HG02678 (cell line): ENCODE measurements around the gene PSMD11.
"Not testable (repeated sequence)": the region's sequence is repeated elsewhere in the genome, so short reads cannot be mapped to it uniquely, and the experiment has no call there.

Experiments used
- ATAC-seq: cut with Tn5 transposase; IDR thresholded peaks from one replicate; pipeline ENCODE4 v1.9.1; 2021; ENCODE audit warnings: mild to moderate bottlenecking, moderate library complexity; ENCODE audit not compliant: unreplicated experiment

PSMD11 gene

DNA sequence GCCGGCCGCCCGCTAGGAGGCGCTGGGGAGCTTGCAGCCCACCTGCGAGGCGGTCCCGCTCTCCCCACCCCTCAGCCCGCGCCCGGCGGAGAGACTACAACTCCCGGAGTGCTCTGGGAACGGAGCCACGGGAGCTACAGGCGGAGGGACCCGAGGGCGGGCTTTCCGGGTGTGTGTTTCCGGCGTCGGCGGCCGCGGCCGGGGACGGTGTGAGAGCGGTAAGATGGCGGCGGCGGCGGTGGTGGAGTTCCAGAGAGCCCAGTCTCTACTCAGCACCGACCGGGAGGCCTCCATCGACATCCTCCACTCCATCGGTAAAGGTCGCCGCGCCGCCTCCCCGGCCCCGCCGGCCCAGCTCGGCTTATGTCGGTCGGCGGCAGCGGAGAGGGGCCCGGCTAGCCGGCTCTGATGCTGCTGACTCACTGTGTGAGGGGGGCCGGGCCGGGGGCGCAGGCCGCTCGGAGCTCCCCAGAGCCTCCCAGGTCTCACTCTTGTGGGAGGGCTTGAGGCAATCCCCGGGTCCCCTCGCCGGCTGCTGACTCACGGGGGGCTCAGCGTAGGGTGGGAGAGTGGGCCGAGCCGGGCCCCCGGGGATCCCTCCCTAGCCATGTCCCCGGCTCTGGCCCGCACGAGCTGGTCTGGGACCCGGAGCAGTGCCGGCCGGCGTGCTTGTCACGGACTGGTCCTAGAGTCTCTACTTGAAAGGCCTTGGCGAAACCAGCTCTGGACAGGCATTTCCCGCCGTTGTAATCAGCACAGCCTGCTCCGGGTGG is at the start of gene PSMD11:
Gene PSMD11, plus strand, starts transcription at position 210 of the 773 bp plus-strand sequence. Its CDS starts 14 bp downstream, at position 224.
- peak; percentile 95 for ATAC-seq

DNA sequence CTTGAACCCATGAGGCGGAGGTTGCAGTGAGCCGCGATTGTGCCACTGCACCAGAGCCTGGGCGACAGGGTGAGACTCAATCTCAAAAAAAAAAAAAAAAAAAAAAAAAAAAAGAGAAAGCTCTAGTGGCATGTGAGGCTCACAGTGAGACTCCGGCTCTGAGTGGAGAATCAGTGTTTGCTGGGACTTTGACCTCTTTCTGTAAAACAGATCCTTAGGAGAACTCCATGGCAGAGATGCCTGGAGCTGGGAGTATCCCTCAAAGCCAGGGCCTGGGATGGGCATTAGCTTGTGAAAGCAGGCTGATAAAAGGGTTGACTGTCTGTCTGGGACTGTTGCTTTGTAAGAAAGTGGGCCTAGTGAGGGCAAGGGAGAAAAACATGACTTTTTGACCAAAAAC is 48.0 kb upstream of the PSMD11 start:
- ATAC-seq = no peak

- no peak for ATAC-seq
These were observed 45.4 kb upstream of the PSMD11 start for GRCh38 chr17:32398946-32399345.

DNA sequence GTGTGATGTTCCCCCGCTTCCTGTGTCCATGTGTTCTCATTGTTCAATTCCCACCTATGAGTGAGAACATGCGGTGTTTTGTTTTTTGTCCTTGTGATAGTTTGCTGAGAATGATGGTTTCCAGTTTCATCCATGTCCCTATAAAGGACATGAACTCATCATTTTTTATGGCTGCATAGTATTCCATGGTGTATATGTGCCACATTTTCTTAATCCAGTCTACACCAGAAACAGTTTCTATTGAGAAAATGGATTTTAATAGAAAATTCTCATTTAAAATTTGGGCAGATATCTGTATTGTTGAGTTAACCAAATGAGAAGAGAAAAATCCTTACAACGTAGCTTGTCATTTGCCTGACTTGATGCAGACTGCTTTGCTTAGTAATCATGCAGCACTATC is 34.2 kb upstream of the PSMD11 start:
- ATAC-seq = not testable (repeated sequence)

DNA sequence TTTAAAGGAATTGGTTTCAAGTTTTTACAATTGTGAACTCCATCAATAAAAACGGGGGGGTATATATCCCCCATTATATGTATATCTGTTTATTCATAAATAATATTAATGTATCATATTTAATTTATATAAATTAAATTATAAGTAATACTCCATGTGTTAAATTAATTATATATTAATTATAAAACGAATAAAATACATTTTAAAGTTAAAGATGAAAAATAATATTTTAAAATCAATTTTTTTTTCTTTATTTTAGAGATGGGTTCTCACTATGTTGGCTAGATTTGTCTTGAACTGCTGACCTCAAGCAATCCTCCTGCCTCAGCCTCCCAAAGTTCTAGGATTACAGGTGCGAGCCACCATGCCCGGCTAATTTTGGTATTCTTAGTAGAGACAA is 17.4 kb upstream of the PSMD11 start:
- ATAC-seq = no peak

DNA sequence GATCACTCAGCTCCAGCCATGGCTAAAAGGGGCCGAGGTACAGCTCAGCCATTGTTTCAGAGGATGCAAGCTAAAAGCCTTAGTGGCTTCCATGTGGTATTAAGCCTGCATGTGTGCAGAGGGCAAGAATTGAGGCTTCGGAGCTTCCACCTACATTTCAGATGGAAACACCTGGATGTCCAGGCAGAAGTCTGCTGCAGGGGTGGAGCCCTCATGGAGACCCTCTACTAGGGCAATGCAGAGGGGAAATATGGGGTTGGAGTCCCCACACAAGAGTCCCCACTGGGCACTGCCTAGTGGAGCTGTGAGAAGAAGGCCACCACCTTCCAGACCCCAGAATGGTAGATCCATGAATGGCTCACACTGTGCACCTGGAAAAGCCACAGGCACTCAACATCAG is 14.7 kb upstream of the PSMD11 start:
- no peak for ATAC-seq

DNA sequence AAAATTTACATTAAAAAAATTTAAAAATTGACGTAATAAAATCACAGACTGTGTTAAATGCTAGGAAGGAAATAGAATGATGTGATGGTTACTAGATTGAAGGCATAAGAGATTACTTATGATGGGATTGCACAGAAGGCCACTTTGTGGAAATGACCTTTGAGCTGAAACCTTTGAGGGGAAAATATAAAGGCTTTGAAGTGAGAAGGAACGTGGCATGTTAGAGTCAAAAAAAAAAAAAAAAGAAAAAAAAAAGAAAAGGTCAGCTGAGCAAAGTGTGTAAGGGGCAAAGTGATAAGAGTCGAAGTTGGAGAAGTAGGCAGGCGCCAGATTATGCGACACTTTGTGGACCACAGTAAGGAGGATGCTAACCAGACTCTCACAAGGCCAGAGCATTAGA is 3.6 kb upstream of the PSMD11 start:
- no peak for ATAC-seq

DNA sequence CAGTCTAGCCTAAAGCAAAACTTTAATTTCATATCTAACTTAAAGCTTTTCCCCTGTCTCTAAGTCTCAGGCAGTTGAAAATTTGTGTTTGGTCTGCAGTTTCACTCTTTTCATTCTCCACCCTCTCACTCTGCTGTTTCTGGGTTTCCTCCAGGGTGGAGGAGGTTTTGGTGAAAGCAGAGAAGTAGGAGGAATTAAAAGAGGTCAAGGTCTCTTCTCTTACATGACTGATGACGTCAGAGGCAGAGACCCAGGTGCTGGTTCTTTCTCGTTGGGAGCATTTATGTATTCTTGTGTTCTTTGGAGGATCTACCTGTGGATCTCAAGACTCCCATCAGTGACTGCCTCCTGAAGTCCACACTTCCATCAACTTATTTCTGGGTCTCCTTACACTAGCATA is 2.4 kb upstream of the PSMD11 start:
- ATAC-seq = no peak

DNA sequence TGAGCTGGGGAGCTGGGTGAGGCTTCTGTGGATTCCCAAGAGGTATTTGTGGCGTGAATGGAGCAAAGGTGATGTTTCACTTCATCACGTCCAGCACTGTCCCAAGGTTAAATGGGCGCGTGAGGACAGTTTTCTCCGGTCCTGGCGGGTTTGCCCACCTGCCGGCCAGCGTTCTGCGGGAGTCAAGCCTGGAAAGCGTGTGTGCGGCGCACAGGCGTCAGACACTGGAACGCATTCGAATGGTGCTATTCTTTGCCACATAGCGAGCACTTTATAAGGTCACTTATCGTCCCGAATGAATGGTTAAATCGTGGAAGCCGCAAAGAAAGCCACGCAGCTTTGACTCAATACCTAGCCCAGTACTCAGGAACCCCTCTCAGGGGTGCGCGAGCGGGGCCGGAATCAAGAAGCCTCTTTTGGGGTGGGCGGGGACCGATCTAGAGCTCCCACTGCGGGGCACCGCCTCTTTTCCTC is 446 bp upstream of the PSMD11 start:
- no peak for ATAC-seq

DNA sequence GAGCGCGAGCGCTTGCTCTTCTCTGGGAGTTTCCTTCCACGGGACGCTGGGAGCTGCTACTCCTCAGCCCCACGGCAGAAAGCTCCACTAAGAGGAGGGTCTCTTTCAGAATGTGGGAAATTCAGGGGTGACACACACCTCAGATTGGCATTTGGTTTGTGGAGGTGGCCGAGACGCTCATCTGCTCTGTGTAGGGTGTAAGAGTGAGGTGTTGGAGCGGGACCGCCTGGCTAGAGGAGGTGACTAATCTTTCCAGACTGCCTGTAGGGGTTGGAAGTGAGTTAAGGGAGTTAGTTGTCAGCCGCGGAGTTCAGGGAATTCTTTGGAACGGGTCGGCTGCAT is 735 bp downstream of the PSMD11 start:
- peak; percentile 13 for ATAC-seq

- no peak for ATAC-seq
These were observed 1.2 kb downstream of the PSMD11 start for GRCh38 chr17:32445497-32445896.

GRCh38 chr17:32445971-32446370 is 1.7 kb downstream of the PSMD11 start:
- ATAC-seq = no peak

GRCh38 chr17:32446949-32447348 is 2.6 kb downstream of the PSMD11 start:
- no peak for ATAC-seq

DNA sequence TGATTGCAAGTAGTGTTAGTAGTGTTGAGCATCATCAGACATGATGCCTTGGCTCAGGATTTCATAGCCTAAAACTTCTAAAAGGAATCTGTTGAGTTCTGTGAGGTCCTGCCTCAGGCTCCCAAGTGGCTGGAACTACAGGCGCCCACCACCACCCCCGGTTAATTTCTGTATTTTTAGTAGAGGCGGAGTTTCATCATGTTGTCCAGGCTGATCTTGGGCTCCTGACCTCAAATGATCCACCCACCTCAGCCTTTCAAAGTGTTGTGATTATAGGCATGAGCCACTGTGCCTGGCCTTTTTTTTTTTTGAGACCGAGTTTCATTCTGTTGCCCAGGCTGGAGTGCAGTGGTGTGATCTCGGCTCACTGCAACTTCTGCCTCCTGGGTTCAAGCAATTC is 5.7 kb downstream of the PSMD11 start:
- ATAC-seq = no peak

GRCh38 chr17:32450379-32450778 is 6.1 kb downstream of the PSMD11 start:
- not testable (repeated sequence) for ATAC-seq

DNA sequence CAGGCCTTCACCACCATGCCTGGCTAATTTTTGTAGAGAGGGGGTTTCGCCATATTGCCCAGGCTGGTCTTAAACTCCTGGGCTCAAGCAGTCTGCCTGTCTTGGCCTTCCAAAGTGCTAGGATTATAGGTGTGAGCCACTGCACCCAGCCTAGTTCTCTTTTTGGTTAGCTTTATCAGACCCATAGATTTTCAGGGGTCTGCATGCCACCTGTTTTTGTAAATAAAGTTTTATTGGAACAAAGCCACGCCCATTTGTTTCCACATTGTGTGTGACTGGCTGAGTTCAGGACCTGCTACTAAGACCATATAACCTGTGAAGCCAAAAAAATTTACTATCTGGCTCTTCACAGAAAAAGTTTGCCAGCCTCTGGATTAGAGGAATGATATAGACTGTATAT is 7.6 kb downstream of the PSMD11 start:
- ATAC-seq = no peak

GRCh38 chr17:32452281-32452680 is 8.0 kb downstream of the PSMD11 start:
- ATAC-seq = no peak

DNA sequence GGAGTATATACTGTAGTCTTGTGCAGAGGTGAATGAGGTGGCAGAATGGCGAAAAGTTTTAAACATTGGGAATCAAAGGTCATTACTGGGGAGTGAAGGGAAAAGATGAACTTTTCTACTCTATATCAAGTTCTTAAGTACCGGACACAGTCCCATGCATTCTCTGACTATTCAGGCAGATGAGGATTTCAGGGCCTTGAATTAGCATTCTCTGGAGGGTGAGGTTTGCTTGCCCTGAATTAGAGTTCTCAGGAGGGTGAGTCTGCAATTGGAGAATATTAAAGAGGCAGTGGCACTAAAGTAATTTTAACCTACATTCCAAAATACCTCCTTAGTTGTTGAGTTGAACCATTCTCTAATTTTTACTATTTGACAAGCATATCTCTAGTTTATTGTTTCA is 9.1 kb downstream of the PSMD11 start:
- ATAC-seq = no peak

- ATAC-seq = no peak
These were observed 14.1 kb downstream of the PSMD11 start for GRCh38 chr17:32458371-32458770.

DNA sequence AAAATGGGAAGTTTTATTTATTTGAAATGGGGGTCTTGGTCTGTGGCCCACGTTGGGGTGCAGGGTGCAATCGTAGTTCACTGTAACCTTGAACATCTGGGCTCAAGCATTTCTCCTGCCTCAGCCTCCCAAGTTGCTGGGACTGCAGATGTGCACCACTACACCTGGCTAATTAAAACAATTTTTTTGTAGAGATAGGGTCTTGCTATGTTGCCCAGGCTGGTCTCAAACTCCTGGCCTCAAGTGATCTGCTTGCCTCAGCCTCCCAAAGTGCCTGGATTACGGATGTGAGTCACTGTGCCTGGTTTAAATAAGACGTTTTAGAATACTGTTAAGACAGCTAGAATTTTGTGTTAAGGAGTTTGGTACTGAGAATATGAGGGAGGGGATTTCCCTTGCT is 15.7 kb downstream of the PSMD11 start:
- ATAC-seq = no peak

- no peak for ATAC-seq
These were observed 17.2 kb downstream of the PSMD11 start for GRCh38 chr17:32461498-32461852.

GRCh38 chr17:32461853-32462617 is 17.7 kb downstream of the PSMD11 start:
- no peak for ATAC-seq
